ENCODE results near the gene CHMP3. TPM values are rescaled to one million over a fixed set of nuclear protein-coding genes. Genes with fewer than 3 reads are reported as not detected.

CHMP3 gene
- total and polyA plus RNA-seq, 2 of the 13 experiments (the other 11 are each of a cell fraction or from before 2014, with no cell fraction given), result 64.1 to 114 TPM

DNA sequence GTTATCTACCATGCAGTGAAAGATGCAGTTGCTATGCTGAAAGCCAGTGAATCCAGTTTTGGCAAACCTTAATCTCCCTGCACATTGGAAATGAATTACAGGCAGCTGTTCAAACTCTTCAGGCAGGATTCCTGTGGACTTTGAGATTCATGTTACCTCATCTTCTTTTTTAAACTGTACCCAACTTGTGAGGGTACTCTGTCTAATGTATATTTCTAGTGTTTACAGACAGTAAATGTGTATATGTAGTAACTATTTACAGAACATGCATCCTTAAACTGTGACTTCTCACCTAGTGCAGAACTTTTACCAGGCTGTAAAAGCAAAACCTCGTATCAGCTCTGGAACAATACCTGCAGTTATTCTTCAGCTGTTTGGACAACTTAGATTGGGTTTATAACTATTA, 71.2 kb downstream of the CHMP3 start (continued):
- no peak for TF ChIP-seq MBD4 (IDR thresholded peaks at IDR 0.05; ENCODE audit: borderline replicate concordance, low read length)
- TF ChIP-seq GATAD2A (CRISPR knock-in tag; IDR thresholded peaks at IDR 0.05), result peak; percentile 83
- no peak for TF ChIP-seq ZNF263 (CRISPR knock-in tag; IDR thresholded peaks at IDR 0.05)
- no peak for TF ChIP-seq HOXD1 (CRISPR knock-in tag; IDR thresholded peaks at IDR 0.05)
- TF ChIP-seq, protein P1, sequence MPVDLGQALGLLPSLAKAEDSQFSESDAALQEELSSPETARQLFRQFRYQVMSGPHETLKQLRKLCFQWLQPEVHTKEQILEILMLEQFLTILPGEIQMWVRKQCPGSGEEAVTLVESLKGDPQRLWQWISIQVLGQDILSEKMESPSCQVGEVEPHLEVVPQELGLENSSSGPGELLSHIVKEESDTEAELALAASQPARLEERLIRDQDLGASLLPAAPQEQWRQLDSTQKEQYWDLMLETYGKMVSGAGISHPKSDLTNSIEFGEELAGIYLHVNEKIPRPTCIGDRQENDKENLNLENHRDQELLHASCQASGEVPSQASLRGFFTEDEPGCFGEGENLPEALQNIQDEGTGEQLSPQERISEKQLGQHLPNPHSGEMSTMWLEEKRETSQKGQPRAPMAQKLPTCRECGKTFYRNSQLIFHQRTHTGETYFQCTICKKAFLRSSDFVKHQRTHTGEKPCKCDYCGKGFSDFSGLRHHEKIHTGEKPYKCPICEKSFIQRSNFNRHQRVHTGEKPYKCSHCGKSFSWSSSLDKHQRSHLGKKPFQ (CRISPR knock-in tag; IDR thresholded peaks at IDR 0.05; ENCODE audit: insufficient replicate concordance), result no peak
- no peak for TF ChIP-seq NFRKB (IDR thresholded peaks at IDR 0.05)
- TF ChIP-seq MBNL3 (CRISPR knock-in tag; conservative IDR thresholded peaks at IDR 0.05), result no peak
- TF ChIP-seq SMARCC2 (IDR thresholded peaks at IDR 0.05), result no peak
- TF ChIP-seq LCORL (IDR thresholded peaks at IDR 0.05), result no peak
- peak; percentile 31; the same call in 1 of the 2 replicates for TF ChIP-seq LCORL (CRISPR knock-in tag; IDR thresholded peaks at IDR 0.05)
- no peak for TF ChIP-seq SIN3B (IDR thresholded peaks at IDR 0.05; ENCODE audit: low read length)
- TF ChIP-seq MIER2 (CRISPR knock-in tag; IDR thresholded peaks at IDR 0.05), result no peak
- TF ChIP-seq RAD21 (CRISPR knock-in tag; IDR thresholded peaks at IDR 0.05), result no peak
- TF ChIP-seq ISL2 (CRISPR knock-in tag; IDR thresholded peaks at IDR 0.05), result peak; percentile 10; the same call in 1 of the 2 replicates
- TF ChIP-seq NCOA1 (CRISPR knock-in tag; IDR thresholded peaks at IDR 0.05), result no peak
- TF ChIP-seq ZNF550 (CRISPR knock-in tag; IDR thresholded peaks at IDR 0.05; ENCODE audit: borderline replicate concordance), result no peak
- no peak for TF ChIP-seq RBM39 (IDR thresholded peaks at IDR 0.05; ENCODE audit: low read depth, low read length, poor library complexity, severe bottlenecking)
- TF ChIP-seq JUND (CRISPR knock-in tag; IDR thresholded peaks at IDR 0.05), result no peak
- TF ChIP-seq, protein P2, sequence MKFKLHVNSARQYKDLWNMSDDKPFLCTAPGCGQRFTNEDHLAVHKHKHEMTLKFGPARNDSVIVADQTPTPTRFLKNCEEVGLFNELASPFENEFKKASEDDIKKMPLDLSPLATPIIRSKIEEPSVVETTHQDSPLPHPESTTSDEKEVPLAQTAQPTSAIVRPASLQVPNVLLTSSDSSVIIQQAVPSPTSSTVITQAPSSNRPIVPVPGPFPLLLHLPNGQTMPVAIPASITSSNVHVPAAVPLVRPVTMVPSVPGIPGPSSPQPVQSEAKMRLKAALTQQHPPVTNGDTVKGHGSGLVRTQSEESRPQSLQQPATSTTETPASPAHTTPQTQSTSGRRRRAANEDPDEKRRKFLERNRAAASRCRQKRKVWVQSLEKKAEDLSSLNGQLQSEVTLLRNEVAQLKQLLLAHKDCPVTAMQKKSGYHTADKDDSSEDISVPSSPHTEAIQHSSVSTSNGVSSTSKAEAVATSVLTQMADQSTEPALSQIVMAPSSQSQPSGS (CRISPR knock-in tag; IDR thresholded peaks at IDR 0.05), result no peak
- no peak for TF ChIP-seq ZMYM2 (CRISPR knock-in tag; IDR thresholded peaks at IDR 0.05)
- TF ChIP-seq, protein P3, sequence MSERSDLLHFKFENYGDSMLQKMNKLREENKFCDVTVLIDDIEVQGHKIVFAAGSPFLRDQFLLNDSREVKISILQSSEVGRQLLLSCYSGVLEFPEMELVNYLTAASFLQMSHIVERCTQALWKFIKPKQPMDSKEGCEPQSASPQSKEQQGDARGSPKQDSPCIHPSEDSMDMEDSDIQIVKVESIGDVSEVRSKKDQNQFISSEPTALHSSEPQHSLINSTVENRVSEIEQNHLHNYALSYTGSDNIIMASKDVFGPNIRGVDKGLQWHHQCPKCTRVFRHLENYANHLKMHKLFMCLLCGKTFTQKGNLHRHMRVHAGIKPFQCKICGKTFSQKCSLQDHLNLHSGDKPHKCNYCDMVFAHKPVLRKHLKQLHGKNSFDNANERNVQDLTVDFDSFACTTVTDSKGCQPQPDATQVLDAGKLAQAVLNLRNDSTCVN (CRISPR knock-in tag; IDR thresholded peaks at IDR 0.05; ENCODE audit: borderline replicate concordance), result no peak
- peak; percentile 34; the same call in 1 of the 2 replicates for TF ChIP-seq HDAC2 (CRISPR knock-in tag; IDR thresholded peaks at IDR 0.05)
- no peak for TF ChIP-seq MTA1 (CRISPR knock-in tag; IDR thresholded peaks at IDR 0.05; ENCODE audit: borderline replicate concordance)
- TF ChIP-seq HDAC1 (CRISPR knock-in tag; IDR thresholded peaks at IDR 0.05), result 0 out of 2 replicates have a peak, but pooled peaks have one; percentile 44
- TF ChIP-seq, protein P4, sequence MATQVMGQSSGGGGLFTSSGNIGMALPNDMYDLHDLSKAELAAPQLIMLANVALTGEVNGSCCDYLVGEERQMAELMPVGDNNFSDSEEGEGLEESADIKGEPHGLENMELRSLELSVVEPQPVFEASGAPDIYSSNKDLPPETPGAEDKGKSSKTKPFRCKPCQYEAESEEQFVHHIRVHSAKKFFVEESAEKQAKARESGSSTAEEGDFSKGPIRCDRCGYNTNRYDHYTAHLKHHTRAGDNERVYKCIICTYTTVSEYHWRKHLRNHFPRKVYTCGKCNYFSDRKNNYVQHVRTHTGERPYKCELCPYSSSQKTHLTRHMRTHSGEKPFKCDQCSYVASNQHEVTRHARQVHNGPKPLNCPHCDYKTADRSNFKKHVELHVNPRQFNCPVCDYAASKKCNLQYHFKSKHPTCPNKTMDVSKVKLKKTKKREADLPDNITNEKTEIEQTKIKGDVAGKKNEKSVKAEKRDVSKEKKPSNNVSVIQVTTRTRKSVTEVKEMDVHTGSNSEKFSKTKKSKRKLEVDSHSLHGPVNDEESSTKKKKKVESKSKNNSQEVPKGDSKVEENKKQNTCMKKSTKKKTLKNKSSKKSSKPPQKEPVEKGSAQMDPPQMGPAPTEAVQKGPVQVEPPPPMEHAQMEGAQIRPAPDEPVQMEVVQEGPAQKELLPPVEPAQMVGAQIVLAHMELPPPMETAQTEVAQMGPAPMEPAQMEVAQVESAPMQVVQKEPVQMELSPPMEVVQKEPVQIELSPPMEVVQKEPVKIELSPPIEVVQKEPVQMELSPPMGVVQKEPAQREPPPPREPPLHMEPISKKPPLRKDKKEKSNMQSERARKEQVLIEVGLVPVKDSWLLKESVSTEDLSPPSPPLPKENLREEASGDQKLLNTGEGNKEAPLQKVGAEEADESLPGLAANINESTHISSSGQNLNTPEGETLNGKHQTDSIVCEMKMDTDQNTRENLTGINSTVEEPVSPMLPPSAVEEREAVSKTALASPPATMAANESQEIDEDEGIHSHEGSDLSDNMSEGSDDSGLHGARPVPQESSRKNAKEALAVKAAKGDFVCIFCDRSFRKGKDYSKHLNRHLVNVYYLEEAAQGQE (IDR thresholded peaks at IDR 0.05; ENCODE audit: borderline replicate concordance in 1 of 2, low read depth in 1 of 2, low read length in 2 of 2), result no peak
- TF ChIP-seq PAF1 (CRISPR knock-in tag; IDR thresholded peaks at IDR 0.05), result no peak

All from HepG2 (cell line).